ENCODE measurements around the gene CREBL2.

DNA sequence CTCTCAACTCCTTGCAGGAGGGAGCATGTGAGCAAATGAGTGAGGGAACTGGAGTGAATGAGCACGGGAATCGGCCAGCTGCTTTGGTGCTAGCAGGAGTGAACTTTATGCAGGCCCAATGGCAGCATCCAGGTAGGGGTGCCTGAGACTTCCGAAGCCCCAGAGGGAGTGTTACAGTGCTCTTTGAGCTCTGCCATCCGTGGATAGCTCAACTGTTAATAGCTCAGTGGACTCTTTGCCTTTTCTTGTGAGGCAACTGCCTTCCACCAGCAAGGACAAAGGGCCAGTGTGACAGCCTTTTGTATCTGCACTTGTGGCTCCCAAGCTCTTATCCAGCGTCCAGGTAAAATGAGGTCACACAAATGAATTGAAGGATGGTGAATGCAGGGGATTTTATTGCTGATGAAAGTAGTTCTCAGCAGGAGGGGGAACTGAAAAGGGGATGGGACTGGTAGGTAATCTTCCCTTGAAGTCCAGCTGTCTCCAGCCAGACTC lies 12.9 kb downstream of the CREBL2 start:
- TF ChIP-seq, protein P1, sequence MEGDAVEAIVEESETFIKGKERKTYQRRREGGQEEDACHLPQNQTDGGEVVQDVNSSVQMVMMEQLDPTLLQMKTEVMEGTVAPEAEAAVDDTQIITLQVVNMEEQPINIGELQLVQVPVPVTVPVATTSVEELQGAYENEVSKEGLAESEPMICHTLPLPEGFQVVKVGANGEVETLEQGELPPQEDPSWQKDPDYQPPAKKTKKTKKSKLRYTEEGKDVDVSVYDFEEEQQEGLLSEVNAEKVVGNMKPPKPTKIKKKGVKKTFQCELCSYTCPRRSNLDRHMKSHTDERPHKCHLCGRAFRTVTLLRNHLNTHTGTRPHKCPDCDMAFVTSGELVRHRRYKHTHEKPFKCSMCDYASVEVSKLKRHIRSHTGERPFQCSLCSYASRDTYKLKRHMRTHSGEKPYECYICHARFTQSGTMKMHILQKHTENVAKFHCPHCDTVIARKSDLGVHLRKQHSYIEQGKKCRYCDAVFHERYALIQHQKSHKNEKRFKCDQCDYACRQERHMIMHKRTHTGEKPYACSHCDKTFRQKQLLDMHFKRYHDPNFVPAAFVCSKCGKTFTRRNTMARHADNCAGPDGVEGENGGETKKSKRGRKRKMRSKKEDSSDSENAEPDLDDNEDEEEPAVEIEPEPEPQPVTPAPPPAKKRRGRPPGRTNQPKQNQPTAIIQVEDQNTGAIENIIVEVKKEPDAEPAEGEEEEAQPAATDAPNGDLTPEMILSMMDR (IDR thresholded peaks at IDR 0.05): no peak
- TF ChIP-seq POLR2A (IDR thresholded peaks at IDR 0.05): no peak

Data from testis (tissue), 2 donors.